Spinal cord (tissue), 10 donors: Measurements from ENCODE around the gene FKRP. TPM values are rescaled to one million over a fixed set of nuclear protein-coding genes. Genes with fewer than 3 reads are reported as not detected.
"Not testable (repeated sequence)": the region's sequence is repeated elsewhere in the genome, so short reads cannot be mapped to it uniquely, and the experiment has no call there.

Source experiments
- DNase-seq, 6 donors: peaks; one replicate each; pipeline versions ENCODE4 v3.0.0 to v3.0.0-alpha.2; 2013 to 2015; ENCODE audit warnings: low spot score in 6 of 6, low read depth in 4 of 6
- H3K27ac ChIP-seq: one replicate; pipeline ENCODE4 v1.5.1; 2013; ENCODE audit warnings: low read depth, low read length, control low read depth
- H3K27me3 ChIP-seq: one replicate; pipeline ENCODE4 v1.6.1; 2013; ENCODE audit warnings: low read length; ENCODE audit not compliant: control insufficient read depth, insufficient read depth
- H3K36me3 ChIP-seq: one replicate; pipeline ENCODE4 v1.6.1; 2013; ENCODE audit warnings: low read length; ENCODE audit not compliant: control insufficient read depth, insufficient read depth
- H3K4me1 ChIP-seq: one replicate; pipeline ENCODE4 v1.6.1; 2013; ENCODE audit warnings: low read length; ENCODE audit not compliant: control insufficient read depth, insufficient read depth
- H3K4me3 ChIP-seq: one replicate; pipeline ENCODE4 v1.5.1; 2013; ENCODE audit warnings: low read depth, low read length, control low read depth
- H3K9me3 ChIP-seq: one replicate; pipeline ENCODE4 v1.6.1; 2013; ENCODE audit warnings: low read length; ENCODE audit not compliant: control insufficient read depth, insufficient read depth
- WGBS: methylation state at CpG from one replicate; pipeline ENCODE4 v1.1.5; 2013; ENCODE audit warnings: missing lambda C conversion rate; ENCODE audit not compliant: insufficient coverage; 5-methylcytosine and 5-hydroxymethylcytosine counted together
- polyA plus RNA-seq, 2 donors: library from polyadenylated mRNA; unstranded; fragments of 120-200 nt; gene quantifications; one replicate each; pipeline ENCODE4 v1.2.1, GENCODE V29; 2013; ENCODE audit not compliant: insufficient read length in 2 of 2
- total RNA-seq, 2 donors: library from RNA; depleted of rRNA in 1 of 2; stranded (reverse); fragments of 120-200 nt in 1 of 2; fragments of >200 nt in 1 of 2; gene quantifications; one replicate each; pipeline versions ENCODE4 v1.2.3 to v1.2.4, GENCODE V29; 2013 to 2014
- donor health status: healthy.

FKRP gene
- total and polyA plus RNA-seq, 4 donors, result 11.4 to 36.7 (median 20.6) TPM

DNA sequence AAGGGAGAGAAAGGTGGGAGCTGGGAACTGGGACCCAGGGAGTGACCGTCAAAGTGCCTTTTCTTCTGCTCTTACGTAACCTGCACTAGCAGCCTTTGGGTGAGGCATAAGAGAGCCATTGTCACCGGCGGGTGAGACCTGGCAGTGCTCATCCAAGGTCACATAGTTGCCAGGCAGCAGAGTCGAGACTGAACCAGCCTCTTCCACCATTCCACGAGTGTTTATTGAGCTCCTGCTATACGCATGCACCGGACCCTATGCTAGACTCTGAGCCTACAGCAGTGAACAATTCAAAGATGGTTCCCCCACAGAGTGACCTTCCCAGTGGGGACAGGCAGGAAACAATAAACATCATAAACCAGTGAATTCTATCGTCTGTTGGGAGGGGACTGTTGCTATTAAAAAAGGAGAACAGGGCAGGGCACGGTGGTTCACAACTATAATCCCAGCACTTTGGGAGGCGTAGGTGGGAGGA is 19.0 kb downstream of the FKRP start:
- H3K4me3 ChIP-seq, result no peak overlapping the region
- no peaks in the 10 kb centered on the region for H3K9me3 ChIP-seq
- H3K36me3 ChIP-seq, result peaks cover 2% of the 10 kb centered on the region
- no peaks in the 10 kb centered on the region for H3K27me3 ChIP-seq
- H3K27ac ChIP-seq, result no peak overlapping the region
- WGBS, result 50% methylated on average over 6 of the region's 11 CpGs
- DNase-seq, result no peak
- H3K4me1 ChIP-seq, result peaks cover 4% of the 10 kb centered on the region

DNA sequence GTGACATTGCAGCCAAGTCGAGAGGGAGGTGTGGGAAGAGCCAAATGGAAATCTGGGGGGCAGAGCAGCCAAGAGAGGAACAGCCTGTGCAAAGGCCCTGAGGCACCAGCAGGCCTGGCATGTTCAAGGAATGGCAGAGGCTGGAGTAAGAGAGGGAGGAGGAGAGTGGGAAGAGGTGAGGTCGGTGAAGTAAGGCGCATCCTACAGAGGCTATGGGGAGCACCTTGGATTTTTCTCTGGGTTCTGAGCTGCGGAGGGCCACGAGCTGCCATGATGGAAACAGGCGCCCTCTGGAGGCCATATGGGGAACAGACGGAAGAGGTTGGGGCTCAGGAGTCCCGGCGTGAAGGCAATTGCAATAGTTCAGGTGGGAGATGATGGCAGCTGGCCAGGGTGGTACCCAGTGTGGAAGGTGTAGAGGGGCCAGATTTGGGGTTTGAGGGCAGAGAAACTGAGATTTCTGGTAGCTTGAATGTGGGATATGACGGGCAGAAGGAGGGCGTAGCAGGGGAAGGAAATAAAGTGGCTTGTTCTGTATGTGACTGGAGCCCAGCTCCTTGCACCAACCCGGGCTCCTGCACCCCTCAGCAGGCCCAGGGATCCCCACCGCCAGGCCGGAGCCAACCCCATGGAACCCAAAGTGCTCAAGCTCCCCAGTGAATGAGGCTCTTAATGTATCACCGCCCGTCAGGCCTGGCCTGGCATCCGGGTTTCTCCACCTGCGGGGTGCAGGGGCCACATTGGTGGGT is 20.9 kb downstream of the FKRP start:
- H3K4me3 ChIP-seq, result no peak overlapping the region
- no peak for DNase-seq
- 56% methylated on average over 15 of the region's 18 CpGs for WGBS

DNA sequence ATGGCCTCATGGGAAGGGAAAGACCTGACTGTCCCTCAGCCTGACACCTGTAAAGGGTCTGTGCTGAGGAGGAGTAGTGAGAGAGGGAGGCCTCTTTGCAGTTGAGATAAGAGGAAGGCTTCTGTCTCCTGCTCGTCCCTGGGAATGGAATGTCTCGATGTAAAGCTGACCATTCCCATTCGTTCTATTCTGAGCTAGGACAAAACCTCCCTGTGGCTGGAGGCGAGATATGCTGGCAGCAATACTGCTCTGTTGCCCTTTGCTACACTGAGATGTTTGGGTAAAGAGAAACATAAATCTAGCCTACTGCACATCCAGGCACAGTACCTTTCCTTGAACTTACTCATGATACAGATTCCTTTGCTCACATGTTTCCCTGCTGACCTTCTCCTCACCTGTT is 22.9 kb downstream of the FKRP start:
- H3K4me1 ChIP-seq, H3K36me3 ChIP-seq, DNase-seq, H3K27me3 ChIP-seq, H3K9me3 ChIP-seq, H3K4me3 ChIP-seq, H3K27ac ChIP-seq: not testable (repeated sequence)
- 50% methylated on average over 1 of the region's 4 CpGs for WGBS

More for the DNA sequence above, 20.9 kb downstream of the FKRP start:
- no peaks in the 10 kb centered on the region for H3K9me3 ChIP-seq
- H3K36me3 ChIP-seq, result peaks cover 2% of the 10 kb centered on the region
- H3K4me1 ChIP-seq, result peaks cover 4% of the 10 kb centered on the region
- no peak overlapping the region for H3K27ac ChIP-seq
- no peaks in the 10 kb centered on the region for H3K27me3 ChIP-seq

DNA sequence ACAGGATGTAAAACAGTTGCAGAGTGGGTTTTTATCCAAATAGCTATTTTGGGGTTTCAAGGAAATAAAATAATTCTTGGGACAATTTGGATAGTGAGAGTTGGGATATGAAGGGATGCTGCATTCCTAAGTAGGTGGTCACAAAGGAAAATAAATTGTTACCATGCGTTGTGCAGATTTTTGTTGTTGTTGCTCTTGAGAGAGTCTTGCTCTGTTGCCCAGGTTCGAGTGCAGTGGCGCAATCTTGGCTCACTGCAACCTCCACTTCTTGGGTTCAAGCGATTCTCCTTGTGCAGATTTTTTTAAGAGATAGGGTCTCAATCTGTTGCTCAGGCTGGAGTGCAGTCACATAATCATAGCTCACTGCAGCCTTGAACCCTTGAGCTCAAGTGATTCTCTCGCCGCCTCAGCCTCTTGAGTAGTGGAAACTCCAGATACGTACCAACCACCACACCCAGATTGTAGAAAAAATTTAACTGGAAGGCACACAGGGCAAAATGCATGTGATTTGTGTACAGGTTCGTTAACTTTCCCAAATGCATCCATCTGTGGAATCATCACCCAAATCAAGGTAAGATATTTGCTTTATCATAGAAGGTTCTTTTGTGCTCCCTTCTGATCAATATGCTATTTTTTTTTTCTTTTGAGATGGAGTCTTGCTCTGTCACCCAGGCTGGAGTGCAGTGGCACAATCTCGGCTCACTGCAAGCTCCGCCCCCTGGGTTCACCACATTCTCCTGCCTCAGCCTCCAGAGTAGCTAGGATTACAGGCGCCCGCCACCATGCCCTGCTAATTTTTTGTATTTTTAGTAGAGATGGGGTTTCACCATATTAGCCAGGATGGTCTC is 26.5 kb downstream of the FKRP start:
- H3K4me3 ChIP-seq, result no peak overlapping the region
- H3K36me3 ChIP-seq, result peaks cover 10% of the 10 kb centered on the region
- WGBS, result 100% methylated on average over 4 of the region's 12 CpGs
- H3K4me1 ChIP-seq, result no peaks in the 10 kb centered on the region
- H3K9me3 ChIP-seq, result no peaks in the 10 kb centered on the region
- DNase-seq, result no peak
- H3K27me3 ChIP-seq, result no peaks in the 10 kb centered on the region
- no peak overlapping the region for H3K27ac ChIP-seq

- no peaks in the 10 kb centered on the region for H3K9me3 ChIP-seq
- no peak for DNase-seq
- 75% methylated on average over 3 of the region's 7 CpGs for WGBS
- H3K4me3 ChIP-seq, result no peak overlapping the region
- no peak overlapping the region for H3K27ac ChIP-seq
- H3K27me3 ChIP-seq, result no peaks in the 10 kb centered on the region
- no peaks in the 10 kb centered on the region for H3K4me1 ChIP-seq
- H3K36me3 ChIP-seq, result peaks cover 10% of the 10 kb centered on the region
Measured at GRCh38 chr19:46773018-46773399, 27.2 kb downstream of the FKRP start.

GRCh38 chr19:46775642-46776258 is 29.9 kb downstream of the FKRP start:
- no peak for DNase-seq
- Histone ChIP-seq H3K27ac (no peak overlapping the region), H3K9me3 (no peaks in the 10 kb centered on the region), H3K4me1 (no peaks in the 10 kb centered on the region), H3K36me3 (peaks cover 10% of the 10 kb centered on the region), H3K27me3 (no peaks in the 10 kb centered on the region), H3K4me3 (no peak overlapping the region)
- WGBS, result 100% methylated on average over 2 of the region's 11 CpGs

GRCh38 chr19:46776927-46777911 is 31.4 kb downstream of the FKRP start:
- H3K4me3 ChIP-seq, result no peak overlapping the region

DNA sequence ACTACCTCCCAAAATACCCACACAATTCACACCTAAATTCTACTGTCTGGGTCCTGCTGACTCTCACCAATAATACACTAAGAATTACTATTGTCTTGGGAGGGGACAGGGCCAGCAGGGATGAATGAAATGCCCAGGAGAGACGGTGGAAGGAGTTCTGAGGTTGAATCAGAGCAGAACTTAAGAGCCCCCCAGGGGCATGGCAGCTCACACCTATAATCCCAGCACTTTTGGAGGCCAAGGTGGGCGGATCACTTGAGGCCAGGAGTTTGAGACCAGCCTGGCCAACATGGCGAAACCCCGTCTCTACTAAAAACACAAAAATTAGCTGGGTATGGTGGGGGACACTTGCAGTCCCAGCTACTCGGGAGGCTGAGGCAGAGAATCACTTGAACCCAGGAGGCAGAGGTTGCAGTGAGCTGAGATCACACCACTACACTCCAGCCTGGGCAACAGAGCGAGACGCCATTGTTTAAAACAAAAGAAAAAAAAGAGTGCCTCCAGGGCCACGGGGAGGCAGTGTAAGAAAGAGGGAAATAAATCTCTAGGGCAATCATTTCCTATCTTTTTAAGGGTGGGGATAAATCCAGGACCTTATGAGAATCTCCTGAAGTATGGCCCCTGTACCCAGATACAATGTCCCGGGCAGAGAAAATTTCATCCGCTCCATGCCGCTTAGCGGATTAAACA is 32.2 kb downstream of the FKRP start:
- not testable (repeated sequence) for H3K27me3 ChIP-seq, H3K4me1 ChIP-seq, H3K9me3 ChIP-seq, H3K4me3 ChIP-seq, DNase-seq, H3K27ac ChIP-seq, H3K36me3 ChIP-seq
- WGBS, result 100% methylated on average over 1 of the region's 12 CpGs

More at GRCh38 chr19:46776927-46777911, 31.4 kb downstream of the FKRP start:
- DNase-seq, result no peak
- H3K9me3 ChIP-seq, result no peaks in the 10 kb centered on the region
- H3K27me3 ChIP-seq, result no peaks in the 10 kb centered on the region
- 98% methylated on average over 28 of the region's 33 CpGs for WGBS
- H3K27ac ChIP-seq, result no peak overlapping the region
- H3K36me3 ChIP-seq, result peaks cover 10% of the 10 kb centered on the region
- H3K4me1 ChIP-seq, result no peaks in the 10 kb centered on the region
